Measurements from ENCODE around the gene GPX7. TPM values are rescaled to one million over a fixed set of nuclear protein-coding genes. Genes with fewer than 3 reads are reported as not detected.

GPX7 gene
- total RNA-seq, 1 experiment from 2014 or later, result 9.9 TPM

DNA sequence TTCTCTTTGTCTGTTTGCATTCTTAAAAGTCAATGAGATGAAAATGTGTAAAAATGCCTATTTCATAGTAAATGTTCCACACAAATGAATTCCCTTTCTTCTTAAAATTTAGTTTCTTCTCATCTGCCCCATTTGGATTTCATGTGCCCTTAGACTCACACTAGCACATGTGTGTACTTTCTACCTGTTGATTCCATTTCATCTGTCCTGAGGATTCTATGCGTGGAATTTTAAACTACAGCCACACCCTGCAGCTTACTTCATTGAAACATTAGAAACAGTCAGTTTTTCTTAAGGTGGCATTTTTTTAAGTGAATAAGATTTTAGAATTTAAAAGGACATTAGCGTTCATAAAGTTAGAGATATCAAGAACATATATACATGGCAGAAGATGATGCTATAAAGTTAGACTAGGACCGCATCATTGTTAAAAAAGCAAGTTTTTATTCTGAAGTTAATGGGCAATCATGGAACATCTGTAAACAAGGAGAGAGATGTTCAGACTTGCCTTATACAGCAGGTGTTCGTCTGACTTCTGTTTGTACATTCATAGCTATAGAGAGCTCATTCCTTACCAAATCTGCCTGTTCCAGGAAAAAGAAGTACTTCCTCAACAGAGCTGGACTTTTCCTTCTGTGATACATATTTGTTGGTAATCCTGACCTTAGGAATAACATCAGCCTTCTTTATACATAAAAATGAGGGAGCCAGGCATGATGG, 45.4 kb upstream of the GPX7 start:
- DNase-seq (ENCODE audit: low spot score) (no peak), ATAC-seq (no peak)
- no peak for TF ChIP-seq TEAD4 (CRISPR knock-in tag; IDR thresholded peaks at IDR 0.05)
- TF ChIP-seq STAT6 (CRISPR knock-in tag; conservative IDR thresholded peaks at IDR 0.05; ENCODE audit: low read depth), result no peak
- TF ChIP-seq ATF6 (CRISPR knock-in tag; IDR thresholded peaks at IDR 0.05), result no peak
- TF ChIP-seq ESRRA (CRISPR knock-in tag; IDR thresholded peaks at IDR 0.05; ENCODE audit: borderline replicate concordance), result no peak
- TF ChIP-seq RORB (CRISPR knock-in tag; IDR thresholded peaks at IDR 0.05), result no peak
- TF ChIP-seq, protein P1, sequence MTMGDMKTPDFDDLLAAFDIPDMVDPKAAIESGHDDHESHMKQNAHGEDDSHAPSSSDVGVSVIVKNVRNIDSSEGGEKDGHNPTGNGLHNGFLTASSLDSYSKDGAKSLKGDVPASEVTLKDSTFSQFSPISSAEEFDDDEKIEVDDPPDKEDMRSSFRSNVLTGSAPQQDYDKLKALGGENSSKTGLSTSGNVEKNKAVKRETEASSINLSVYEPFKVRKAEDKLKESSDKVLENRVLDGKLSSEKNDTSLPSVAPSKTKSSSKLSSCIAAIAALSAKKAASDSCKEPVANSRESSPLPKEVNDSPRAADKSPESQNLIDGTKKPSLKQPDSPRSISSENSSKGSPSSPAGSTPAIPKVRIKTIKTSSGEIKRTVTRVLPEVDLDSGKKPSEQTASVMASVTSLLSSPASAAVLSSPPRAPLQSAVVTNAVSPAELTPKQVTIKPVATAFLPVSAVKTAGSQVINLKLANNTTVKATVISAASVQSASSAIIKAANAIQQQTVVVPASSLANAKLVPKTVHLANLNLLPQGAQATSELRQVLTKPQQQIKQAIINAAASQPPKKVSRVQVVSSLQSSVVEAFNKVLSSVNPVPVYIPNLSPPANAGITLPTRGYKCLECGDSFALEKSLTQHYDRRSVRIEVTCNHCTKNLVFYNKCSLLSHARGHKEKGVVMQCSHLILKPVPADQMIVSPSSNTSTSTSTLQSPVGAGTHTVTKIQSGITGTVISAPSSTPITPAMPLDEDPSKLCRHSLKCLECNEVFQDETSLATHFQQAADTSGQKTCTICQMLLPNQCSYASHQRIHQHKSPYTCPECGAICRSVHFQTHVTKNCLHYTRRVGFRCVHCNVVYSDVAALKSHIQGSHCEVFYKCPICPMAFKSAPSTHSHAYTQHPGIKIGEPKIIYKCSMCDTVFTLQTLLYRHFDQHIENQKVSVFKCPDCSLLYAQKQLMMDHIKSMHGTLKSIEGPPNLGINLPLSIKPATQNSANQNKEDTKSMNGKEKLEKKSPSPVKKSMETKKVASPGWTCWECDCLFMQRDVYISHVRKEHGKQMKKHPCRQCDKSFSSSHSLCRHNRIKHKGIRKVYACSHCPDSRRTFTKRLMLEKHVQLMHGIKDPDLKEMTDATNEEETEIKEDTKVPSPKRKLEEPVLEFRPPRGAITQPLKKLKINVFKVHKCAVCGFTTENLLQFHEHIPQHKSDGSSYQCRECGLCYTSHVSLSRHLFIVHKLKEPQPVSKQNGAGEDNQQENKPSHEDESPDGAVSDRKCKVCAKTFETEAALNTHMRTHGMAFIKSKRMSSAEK (CRISPR knock-in tag; IDR thresholded peaks at IDR 0.05; ENCODE audit: borderline replicate concordance), result no peak
- TF ChIP-seq, protein P2, sequence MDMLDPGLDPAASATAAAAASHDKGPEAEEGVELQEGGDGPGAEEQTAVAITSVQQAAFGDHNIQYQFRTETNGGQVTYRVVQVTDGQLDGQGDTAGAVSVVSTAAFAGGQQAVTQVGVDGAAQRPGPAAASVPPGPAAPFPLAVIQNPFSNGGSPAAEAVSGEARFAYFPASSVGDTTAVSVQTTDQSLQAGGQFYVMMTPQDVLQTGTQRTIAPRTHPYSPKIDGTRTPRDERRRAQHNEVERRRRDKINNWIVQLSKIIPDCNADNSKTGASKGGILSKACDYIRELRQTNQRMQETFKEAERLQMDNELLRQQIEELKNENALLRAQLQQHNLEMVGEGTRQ (CRISPR knock-in tag; IDR thresholded peaks at IDR 0.05), result no peak
- TF ChIP-seq, protein P3, sequence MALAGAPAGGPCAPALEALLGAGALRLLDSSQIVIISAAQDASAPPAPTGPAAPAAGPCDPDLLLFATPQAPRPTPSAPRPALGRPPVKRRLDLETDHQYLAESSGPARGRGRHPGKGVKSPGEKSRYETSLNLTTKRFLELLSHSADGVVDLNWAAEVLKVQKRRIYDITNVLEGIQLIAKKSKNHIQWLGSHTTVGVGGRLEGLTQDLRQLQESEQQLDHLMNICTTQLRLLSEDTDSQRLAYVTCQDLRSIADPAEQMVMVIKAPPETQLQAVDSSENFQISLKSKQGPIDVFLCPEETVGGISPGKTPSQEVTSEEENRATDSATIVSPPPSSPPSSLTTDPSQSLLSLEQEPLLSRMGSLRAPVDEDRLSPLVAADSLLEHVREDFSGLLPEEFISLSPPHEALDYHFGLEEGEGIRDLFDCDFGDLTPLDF (CRISPR knock-in tag; IDR thresholded peaks at IDR 0.05), result no peak
- TF ChIP-seq SMAD4 (CRISPR knock-in tag; IDR thresholded peaks at IDR 0.05), result no peak
- no peak for TF ChIP-seq ETV6 (CRISPR knock-in tag; IDR thresholded peaks at IDR 0.05)
- TF ChIP-seq PREB (CRISPR knock-in tag; IDR thresholded peaks at IDR 0.05; ENCODE audit: borderline replicate concordance), result no peak
- peaks cover 3% of the 10 kb centered on the region; the same call in 1 of the 2 replicates for H3K36me3 Mint-ChIP-seq
- peaks cover 7% of the 10 kb centered on the region for H3K9me3 Mint-ChIP-seq
- no peak overlapping the region for H3K4me3 Mint-ChIP-seq
- H3K27me3 Mint-ChIP-seq (ENCODE audit: low read depth), result no peaks in the 10 kb centered on the region
- H3K4me1 Mint-ChIP-seq, result peaks cover 16% of the 10 kb centered on the region
- POLR2A ChIA-PET, result interaction anchor here (1.6 kb wide), 1 partner anchor 11 kb away, joined by 3 read pairs; no protein-coding TSS in a partner anchor
- CTCF ChIA-PET, result no interaction called here
- H3K27ac Mint-ChIP-seq, result no peak overlapping the region
